HEK293 (cell line): ENCODE results near the gene REEP6.

Experiments used
- CTCF ChIA-PET: fragments of 350-600 bp; formaldehyde crosslinking; extraction: SDS; loops from one replicate; lab custom pipeline; 2021; ENCODE audit warnings: antibody characterized with exemption; lab: Yijun Ruan, JAX
- POLR2A ChIA-PET: fragments of 300-600 bp; formaldehyde crosslinking; extraction: SDS; loops from one replicate; lab custom pipeline; 2020; ENCODE audit warnings: antibody characterized with exemption, inconsistent platforms; lab: Yijun Ruan, JAX
- H3K27ac ChIP-seq: fragments of 200-500 bp; sonication (Bioruptor generic); 2 replicates; pipeline ENCODE4 v1.5.1; 2014; ENCODE audit warnings: low read depth, low read length, control low read depth, inconsistent platforms; ENCODE audit errors: extremely low read depth
- H3K36me3 ChIP-seq, 2 experiments: fragments of 200-500 bp in 1 of 2; sonication (Bioruptor generic) in 1 of 2; 1 replicate in 1 of 2; 2 replicates in 1 of 2; pipeline ENCODE4 v1.5.1; 2014 to 2017; ENCODE audit warnings: inconsistent platforms in 2 of 2, low read length in 2 of 2; ENCODE audit not compliant: control insufficient read depth in 2 of 2, insufficient read depth in 1 of 2
- H3K4me1 ChIP-seq: fragments of 200-500 bp; sonication (Bioruptor generic); 2 replicates; pipeline ENCODE4 v1.5.1; 2014; ENCODE audit warnings: mild to moderate bottlenecking, low read length, inconsistent platforms; ENCODE audit not compliant: control insufficient read depth, insufficient read depth
- H3K4me3 ChIP-seq: 2 replicates; pipeline ENCODE4 v1.5.1; 2011; ENCODE audit warnings: low read depth, mild to moderate bottlenecking, control low read depth, low read length, moderate library complexity
- H3K9me3 ChIP-seq: fragments of 200-500 bp; sonication (Bioruptor generic); 2 replicates; pipeline ENCODE4 v1.5.1; 2014; ENCODE audit warnings: low read depth, low read length, inconsistent platforms; ENCODE audit not compliant: control insufficient read depth, insufficient read depth
- EGR2 ChIP-seq: fragments of 450-650 bp; formaldehyde crosslinking; IDR thresholded peaks from 2 replicates; pipeline ENCODE4 v1.5.1; 2016; ENCODE audit warnings: low read depth, missing biosample characterization, missing genetic modification characterization
- GLIS1 ChIP-seq: fragments of 450-650 bp; formaldehyde crosslinking; IDR thresholded peaks from 2 replicates; pipeline ENCODE4 v1.5.1; 2016; ENCODE audit warnings: missing biosample characterization, missing genetic modification characterization
- GLIS2 ChIP-seq: fragments of 450-650 bp; formaldehyde crosslinking; IDR thresholded peaks from 2 replicates; pipeline ENCODE4 v1.5.1; 2016; ENCODE audit warnings: missing biosample characterization, missing genetic modification characterization
- HOXC10 ChIP-seq: sonication (generic); formaldehyde crosslinking; IDR thresholded peaks from 2 replicates; pipeline ENCODE4 v1.8.1; 2023; ENCODE audit warnings: mild to moderate bottlenecking, missing genetic modification reagents
- KLF16 ChIP-seq: fragments of 450-650 bp; formaldehyde crosslinking; IDR thresholded peaks from 2 replicates; pipeline ENCODE4 v1.5.1; 2017; ENCODE audit warnings: missing biosample characterization, missing genetic modification characterization
- KLF8 ChIP-seq: fragments of 450-650 bp; formaldehyde crosslinking; IDR thresholded peaks from 2 replicates; pipeline ENCODE4 v1.5.1; 2016; ENCODE audit warnings: missing biosample characterization, missing genetic modification characterization
- ZBTB8A ChIP-seq: fragments of 450-650 bp; formaldehyde crosslinking; IDR thresholded peaks from 2 replicates; pipeline ENCODE4 v1.5.1; 2016; ENCODE audit warnings: missing biosample characterization, missing genetic modification characterization
- ZNF133 ChIP-seq: fragments of 450-650 bp; formaldehyde crosslinking; IDR thresholded peaks from 2 replicates; pipeline ENCODE4 v1.5.1; 2016; ENCODE audit warnings: missing biosample characterization, missing genetic modification characterization
- ZNF335 ChIP-seq: fragments of 450-650 bp; formaldehyde crosslinking; conservative IDR thresholded peaks from 2 replicates; pipeline ENCODE4 v1.5.1; 2016; ENCODE audit warnings: missing biosample characterization, missing genetic modification characterization
- ZNF391 ChIP-seq: fragments of 450-650 bp; formaldehyde crosslinking; IDR thresholded peaks from 2 replicates; pipeline ENCODE4 v1.5.1; 2016; ENCODE audit warnings: low read depth, missing biosample characterization, missing genetic modification characterization, borderline replicate concordance
- ZNF510 ChIP-seq: fragments of 450-650 bp; formaldehyde crosslinking; IDR thresholded peaks from 2 replicates; pipeline ENCODE4 v1.5.1; 2018; ENCODE audit warnings: mild to moderate bottlenecking, missing genetic modification characterization, missing biosample characterization; ENCODE audit not compliant: insufficient replicate concordance
- ZNF521 ChIP-seq: fragments of 450-650 bp; formaldehyde crosslinking; IDR thresholded peaks from 2 replicates; pipeline ENCODE4 v1.5.1; 2017; ENCODE audit warnings: missing biosample characterization, mild to moderate bottlenecking, missing genetic modification characterization
- ZNF701 ChIP-seq: fragments of 450-650 bp; formaldehyde crosslinking; IDR thresholded peaks from 2 replicates; pipeline ENCODE4 v1.5.1; 2016; ENCODE audit warnings: missing biosample characterization, missing genetic modification characterization
- ZNF76 ChIP-seq: fragments of 450-650 bp; formaldehyde crosslinking; IDR thresholded peaks from 2 replicates; pipeline ENCODE4; 2016; ENCODE audit warnings: low read depth, missing biosample characterization, missing genetic modification characterization, borderline replicate concordance
- TF ChIP-seq, protein P1 (sequence below): fragments of 450-650 bp; formaldehyde crosslinking; IDR thresholded peaks from 2 replicates; pipeline ENCODE4 v1.5.1; 2016; ENCODE audit warnings: missing biosample characterization, missing genetic modification characterization
- TF ChIP-seq, protein P2 (sequence below): fragments of 450-650 bp; formaldehyde crosslinking; IDR thresholded peaks from 2 replicates; pipeline ENCODE4 v1.5.1; 2016; ENCODE audit warnings: missing biosample characterization, missing genetic modification characterization

REEP6 gene

DNA sequence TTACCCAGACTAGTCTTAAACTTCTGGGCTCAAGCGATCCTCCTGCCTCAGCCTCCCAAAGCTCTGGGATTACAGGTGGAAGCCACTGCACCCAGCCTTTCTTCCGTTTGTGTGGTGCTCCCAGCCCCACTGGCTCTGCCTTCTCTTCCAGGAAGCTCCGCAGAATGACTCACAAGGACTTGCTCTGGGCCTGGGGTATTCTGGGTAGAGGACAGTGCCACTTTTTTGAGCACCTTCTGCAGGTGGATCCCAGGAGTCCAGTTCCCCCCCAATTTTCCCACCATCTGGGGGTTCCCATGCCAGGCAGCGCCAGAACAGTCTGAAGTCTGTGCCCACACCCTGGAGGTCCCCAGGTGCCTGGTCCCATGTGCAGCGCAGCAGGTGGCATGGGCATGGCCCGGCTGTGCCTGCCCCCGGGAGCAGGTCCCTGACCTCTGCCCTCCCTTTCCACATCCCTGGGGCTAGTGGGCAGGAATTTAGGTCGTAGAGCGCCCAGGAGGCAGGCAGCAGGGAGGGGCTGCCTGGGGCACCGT lies 1.6 kb downstream of the REEP6 start:
- Histone ChIP-seq H3K27ac (no peak overlapping the region), H3K4me1 (peaks cover 5% of the 10 kb centered on the region), H3K4me3 (no peak overlapping the region), H3K9me3 (no peaks in the 10 kb centered on the region), H3K36me3 (no peaks in the 10 kb centered on the region)
- ChIA-PET CTCF (no interaction called here), POLR2A (no interaction called here)
- TF ChIP-seq, protein P1, sequence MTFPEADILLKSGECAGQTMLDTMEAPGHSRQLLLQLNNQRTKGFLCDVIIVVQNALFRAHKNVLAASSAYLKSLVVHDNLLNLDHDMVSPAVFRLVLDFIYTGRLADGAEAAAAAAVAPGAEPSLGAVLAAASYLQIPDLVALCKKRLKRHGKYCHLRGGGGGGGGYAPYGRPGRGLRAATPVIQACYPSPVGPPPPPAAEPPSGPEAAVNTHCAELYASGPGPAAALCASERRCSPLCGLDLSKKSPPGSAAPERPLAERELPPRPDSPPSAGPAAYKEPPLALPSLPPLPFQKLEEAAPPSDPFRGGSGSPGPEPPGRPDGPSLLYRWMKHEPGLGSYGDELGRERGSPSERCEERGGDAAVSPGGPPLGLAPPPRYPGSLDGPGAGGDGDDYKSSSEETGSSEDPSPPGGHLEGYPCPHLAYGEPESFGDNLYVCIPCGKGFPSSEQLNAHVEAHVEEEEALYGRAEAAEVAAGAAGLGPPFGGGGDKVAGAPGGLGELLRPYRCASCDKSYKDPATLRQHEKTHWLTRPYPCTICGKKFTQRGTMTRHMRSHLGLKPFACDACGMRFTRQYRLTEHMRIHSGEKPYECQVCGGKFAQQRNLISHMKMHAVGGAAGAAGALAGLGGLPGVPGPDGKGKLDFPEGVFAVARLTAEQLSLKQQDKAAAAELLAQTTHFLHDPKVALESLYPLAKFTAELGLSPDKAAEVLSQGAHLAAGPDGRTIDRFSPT (tag by site-specific recombination) = peak; percentile 49
- TF ChIP-seq ZNF76 (tag by site-specific recombination) (0 out of 2 replicates have a peak, but pooled peaks have one; percentile 16), ZNF335 (0 out of 2 replicates have a peak, but pooled peaks have one; percentile 25)
- TF ChIP-seq, protein P2, sequence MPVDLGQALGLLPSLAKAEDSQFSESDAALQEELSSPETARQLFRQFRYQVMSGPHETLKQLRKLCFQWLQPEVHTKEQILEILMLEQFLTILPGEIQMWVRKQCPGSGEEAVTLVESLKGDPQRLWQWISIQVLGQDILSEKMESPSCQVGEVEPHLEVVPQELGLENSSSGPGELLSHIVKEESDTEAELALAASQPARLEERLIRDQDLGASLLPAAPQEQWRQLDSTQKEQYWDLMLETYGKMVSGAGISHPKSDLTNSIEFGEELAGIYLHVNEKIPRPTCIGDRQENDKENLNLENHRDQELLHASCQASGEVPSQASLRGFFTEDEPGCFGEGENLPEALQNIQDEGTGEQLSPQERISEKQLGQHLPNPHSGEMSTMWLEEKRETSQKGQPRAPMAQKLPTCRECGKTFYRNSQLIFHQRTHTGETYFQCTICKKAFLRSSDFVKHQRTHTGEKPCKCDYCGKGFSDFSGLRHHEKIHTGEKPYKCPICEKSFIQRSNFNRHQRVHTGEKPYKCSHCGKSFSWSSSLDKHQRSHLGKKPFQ (tag by site-specific recombination) = no peak

DNA sequence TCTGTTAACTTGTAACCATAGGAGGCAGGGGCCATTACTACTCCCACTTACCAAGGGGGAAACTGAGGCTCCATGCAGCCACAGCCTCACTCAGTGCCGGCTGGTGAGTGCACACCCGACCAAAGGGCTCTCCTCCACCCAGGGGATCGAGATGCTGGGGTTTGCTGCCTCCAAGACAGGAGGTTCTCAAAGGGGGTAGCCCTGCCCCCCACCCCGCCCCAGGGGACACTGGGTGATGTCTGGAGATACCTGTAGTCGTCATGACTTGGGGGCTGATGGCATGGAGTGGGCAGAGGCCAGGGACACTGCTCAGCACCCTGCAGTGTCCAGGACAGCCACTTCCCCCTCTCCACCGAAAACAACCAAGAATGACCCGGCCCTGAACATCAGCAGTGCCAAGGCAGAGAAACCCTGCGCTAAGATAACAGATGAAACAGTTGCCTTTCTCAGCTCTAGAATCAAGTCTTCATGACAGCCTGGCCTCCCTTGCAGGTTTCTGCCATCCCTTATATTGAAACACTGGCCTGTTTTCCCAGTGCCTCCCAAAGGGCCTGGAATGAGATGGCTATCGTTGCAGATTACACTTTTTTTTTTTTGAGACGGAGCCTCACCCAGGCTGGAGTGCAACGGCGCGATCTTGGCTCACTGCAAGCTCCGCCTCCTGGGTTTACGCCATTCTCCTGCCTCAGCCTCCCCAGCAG lies 3.3 kb downstream of the REEP6 start:
- H3K4me3 ChIP-seq = no peak overlapping the region
- no peak overlapping the region for H3K27ac ChIP-seq
- TF ChIP-seq ZNF701 (tag by site-specific recombination) (no peak), GLIS1 (peak; percentile 51; the same call in 1 of the 2 replicates), ZNF133 (tag by site-specific recombination) (no peak), KLF16 (tag by site-specific recombination) (no peak), EGR2 (tag by site-specific recombination) (no peak), GLIS2 (tag by site-specific recombination) (no peak), HOXC10 (no peak)
- POLR2A ChIA-PET = no interaction called here
- CTCF ChIA-PET = interaction anchor here (0.8 kb wide), 1 partner anchor 10 kb away, joined by 3 read pairs; no protein-coding TSS in a partner anchor
- no peaks in the 10 kb centered on the region for H3K36me3 ChIP-seq
- peaks cover 5% of the 10 kb centered on the region for H3K4me1 ChIP-seq
- no peaks in the 10 kb centered on the region for H3K9me3 ChIP-seq

DNA sequence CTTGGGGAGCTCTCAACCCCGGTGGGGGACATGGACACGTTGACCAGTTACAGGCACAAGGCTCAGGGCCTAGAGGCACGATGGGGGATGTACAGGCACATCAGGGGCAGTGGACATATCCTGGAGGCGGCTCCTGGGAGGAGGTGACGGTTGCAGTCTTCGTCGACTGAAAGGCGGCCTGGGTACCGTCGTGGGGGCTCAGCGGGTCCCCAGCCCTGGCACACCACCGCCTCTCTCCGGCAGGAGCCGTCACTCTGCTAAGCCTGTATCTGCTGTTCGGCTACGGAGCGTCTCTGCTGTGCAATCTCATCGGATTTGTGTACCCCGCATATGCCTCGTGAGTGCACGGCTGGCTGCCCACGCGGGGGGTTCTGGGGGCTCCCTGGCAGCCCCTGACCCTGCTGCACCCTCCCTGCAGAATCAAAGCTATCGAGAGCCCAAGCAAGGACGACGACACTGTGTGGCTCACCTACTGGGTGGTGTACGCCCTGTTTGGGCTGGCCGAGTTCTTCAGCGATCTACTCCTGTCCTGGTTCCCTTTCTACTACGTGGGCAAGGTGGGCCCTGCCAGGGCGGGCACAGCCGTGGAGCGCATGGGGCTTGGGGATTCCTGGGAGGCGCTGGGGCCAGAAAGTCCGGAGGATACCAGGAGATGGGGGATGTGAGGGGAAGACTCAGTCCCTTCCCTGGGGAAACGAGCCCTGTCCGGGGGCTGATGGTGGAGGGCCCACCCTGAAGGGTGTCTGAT lies 4.2 kb downstream of the REEP6 start:
- ChIA-PET POLR2A (no interaction called here), CTCF (no interaction called here)
- no peaks in the 10 kb centered on the region for H3K36me3 ChIP-seq
- no peak overlapping the region for H3K27ac ChIP-seq
- no peaks in the 10 kb centered on the region for H3K9me3 ChIP-seq
- H3K4me3 ChIP-seq = no peak overlapping the region
- H3K4me1 ChIP-seq = peaks cover 2% of the 10 kb centered on the region; the same call in 1 of the 2 replicates
- TF ChIP-seq KLF8 = no peak
- TF ChIP-seq ZBTB8A (tag by site-specific recombination) = no peak
- TF ChIP-seq ZNF391 (tag by site-specific recombination) = no peak
- no peak for TF ChIP-seq ZNF521 (tag by site-specific recombination)
- TF ChIP-seq ZNF510 = no peak
